Measurements from ENCODE around the gene EEF1E1. TPM values are rescaled to one million over a fixed set of nuclear protein-coding genes. Genes with fewer than 3 reads are reported as not detected.
A peak's percentile ranks its signal among the peaks of the same experiment; 100 is the strongest.

The EEF1E1 gene
- polyA plus RNA-seq, 3 donors, result 14.6 to 42.2 (median 26.2) TPM

DNA sequence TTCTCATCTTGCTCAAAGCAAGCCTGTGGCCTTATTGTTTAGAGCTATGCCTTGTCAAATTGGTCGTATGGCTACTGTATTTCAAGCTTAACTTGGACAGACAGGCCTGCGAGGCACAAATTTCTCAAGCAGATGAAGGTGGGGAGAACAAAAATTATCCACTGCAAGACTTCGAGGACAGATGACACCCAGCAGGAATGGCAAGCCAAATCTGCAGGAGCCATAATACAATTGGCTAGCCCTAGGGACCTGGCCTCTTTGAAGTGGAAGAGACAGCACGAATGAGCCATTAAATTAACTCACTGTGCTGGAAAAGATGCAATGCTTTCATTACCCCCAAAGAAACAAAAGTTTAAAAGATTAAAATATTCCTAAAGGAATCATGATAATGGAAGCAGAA is 33.2 kb downstream of the EEF1E1 start:
- Histone ChIP-seq H3K9ac (ENCODE audit: insufficient read depth, low read length, poor library complexity, severe bottlenecking) (no peak overlapping the region), H2AFZ (ENCODE audit: insufficient read depth, low read depth, low read length, poor library complexity, severe bottlenecking) (no peak overlapping the region), H3K79me2 (ENCODE audit: insufficient read depth, low read length) (peaks cover under 1% of the 10 kb centered on the region), H3K27me3 (ENCODE audit: control insufficient read depth in 2 of 2, insufficient read depth in 2 of 2, low read length in 2 of 2) (no peaks in the 10 kb centered on the region), H4K20me1 (ENCODE audit: insufficient read depth, low read length) (no peaks in the 10 kb centered on the region), H3K4me2 (replicated peaks; ENCODE audit: extremely low read depth, low read length, poor library complexity, severe bottlenecking) (no peak overlapping the region), H3K9me3 (replicated peaks in 1 of 2; ENCODE audit: control insufficient read depth in 1 of 2, insufficient read depth in 1 of 2, low read length in 2 of 2) (no peaks in the 10 kb centered on the region), H3K4me3 (replicated peaks in 1 of 3; ENCODE audit: low read depth in 2 of 3, low read length in 3 of 3) (no peak overlapping the region), H3K27ac (ENCODE audit: low read depth in 1 of 2, low read length in 2 of 2) (no peak overlapping the region), H3K36me3 (replicated peaks in 1 of 2; ENCODE audit: control insufficient read depth in 1 of 2, insufficient read depth in 2 of 2, low read length in 2 of 2) (no peaks in the 10 kb centered on the region), H3K4me1 (ENCODE audit: control insufficient read depth in 1 of 2, insufficient read depth in 2 of 2, low read length in 2 of 2) (peaks cover 6 to 9% of the 10 kb centered on the region in 2 donors)
- TF ChIP-seq, protein P1, sequence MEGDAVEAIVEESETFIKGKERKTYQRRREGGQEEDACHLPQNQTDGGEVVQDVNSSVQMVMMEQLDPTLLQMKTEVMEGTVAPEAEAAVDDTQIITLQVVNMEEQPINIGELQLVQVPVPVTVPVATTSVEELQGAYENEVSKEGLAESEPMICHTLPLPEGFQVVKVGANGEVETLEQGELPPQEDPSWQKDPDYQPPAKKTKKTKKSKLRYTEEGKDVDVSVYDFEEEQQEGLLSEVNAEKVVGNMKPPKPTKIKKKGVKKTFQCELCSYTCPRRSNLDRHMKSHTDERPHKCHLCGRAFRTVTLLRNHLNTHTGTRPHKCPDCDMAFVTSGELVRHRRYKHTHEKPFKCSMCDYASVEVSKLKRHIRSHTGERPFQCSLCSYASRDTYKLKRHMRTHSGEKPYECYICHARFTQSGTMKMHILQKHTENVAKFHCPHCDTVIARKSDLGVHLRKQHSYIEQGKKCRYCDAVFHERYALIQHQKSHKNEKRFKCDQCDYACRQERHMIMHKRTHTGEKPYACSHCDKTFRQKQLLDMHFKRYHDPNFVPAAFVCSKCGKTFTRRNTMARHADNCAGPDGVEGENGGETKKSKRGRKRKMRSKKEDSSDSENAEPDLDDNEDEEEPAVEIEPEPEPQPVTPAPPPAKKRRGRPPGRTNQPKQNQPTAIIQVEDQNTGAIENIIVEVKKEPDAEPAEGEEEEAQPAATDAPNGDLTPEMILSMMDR (IDR thresholded peaks at IDR 0.05), result no peak
- Mint-ChIP-seq H3K27ac (no peak overlapping the region), H3K4me3 (no peak overlapping the region), H3K27me3 (ENCODE audit: low read depth in 3 of 3) (peaks cover 0 to 2% (median 0%) of the 10 kb centered on the region in 3 donors), H3K36me3 (no peaks in the 10 kb centered on the region), H3K4me1 (peaks cover 12% of the 10 kb centered on the region), H3K9me3 (no peaks in the 10 kb centered on the region)
- no peak for DNase-seq
- intact Hi-C loops (cut with micrococcal nuclease), result loop anchor here in 1 of 2 donors (10.0 kb wide), 1 partner anchor 366 kb away; the partner anchor contains the start of gene SLC35B3
- WGBS (ENCODE audit: insufficient coverage), result 90% methylated on average over 3 of the region's 4 CpGs

DNA sequence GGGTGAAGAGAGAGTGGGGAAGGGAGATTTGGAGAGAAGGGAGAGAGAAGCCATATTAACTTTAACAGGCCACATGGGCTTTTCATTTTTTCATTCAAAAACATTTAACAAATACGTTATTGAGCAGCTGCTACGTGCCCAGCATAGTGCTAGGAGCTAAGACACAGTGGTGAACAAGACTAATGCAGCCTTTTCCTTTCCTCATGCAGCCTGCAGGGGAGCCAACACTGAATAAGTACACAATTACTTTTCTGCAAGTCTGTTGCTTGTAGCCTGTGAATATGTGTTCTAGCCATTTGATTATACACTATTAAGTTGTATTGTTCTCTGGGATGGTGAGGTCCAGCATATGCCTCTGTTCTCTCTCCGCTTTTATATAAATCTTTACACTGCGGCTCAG is 36.2 kb downstream of the EEF1E1 start:
- DNase-seq, result no peak
- Histone ChIP-seq H3K27me3 (ENCODE audit: control insufficient read depth in 2 of 2, insufficient read depth in 2 of 2, low read length in 2 of 2) (no peaks in the 10 kb centered on the region), H2AFZ (ENCODE audit: insufficient read depth, low read depth, low read length, poor library complexity, severe bottlenecking) (peak overlapping the region; percentile 96), H3K9ac (ENCODE audit: insufficient read depth, low read length, poor library complexity, severe bottlenecking) (no peak overlapping the region), H3K36me3 (replicated peaks in 1 of 2; ENCODE audit: control insufficient read depth in 1 of 2, insufficient read depth in 2 of 2, low read length in 2 of 2) (peaks cover 3 to 10% of the 10 kb centered on the region in 2 donors), H3K4me1 (ENCODE audit: control insufficient read depth in 1 of 2, insufficient read depth in 2 of 2, low read length in 2 of 2) (peaks cover 9 to 15% of the 10 kb centered on the region in 2 donors), H3K79me2 (ENCODE audit: insufficient read depth, low read length) (peaks cover 7% of the 10 kb centered on the region), H3K4me2 (replicated peaks; ENCODE audit: extremely low read depth, low read length, poor library complexity, severe bottlenecking) (no peak overlapping the region), H3K9me3 (replicated peaks in 1 of 2; ENCODE audit: control insufficient read depth in 1 of 2, insufficient read depth in 1 of 2, low read length in 2 of 2) (no peaks in the 10 kb centered on the region), H4K20me1 (ENCODE audit: insufficient read depth, low read length) (no peaks in the 10 kb centered on the region), H3K27ac (ENCODE audit: low read depth in 1 of 2, low read length in 2 of 2) (no peak overlapping the region), H3K4me3 (replicated peaks in 1 of 3; ENCODE audit: low read depth in 2 of 3, low read length in 3 of 3) (no peak overlapping the region)
- H3K27me3 Mint-ChIP-seq (ENCODE audit: low read depth in 3 of 3), result peaks cover 0 to 2% (median 0%) of the 10 kb centered on the region in 3 donors
- no peak overlapping the region for H3K27ac Mint-ChIP-seq
- peak overlapping the region in 1 of 2 donors; percentile 7 for H3K4me3 Mint-ChIP-seq
- no peaks in the 10 kb centered on the region for H3K9me3 Mint-ChIP-seq
- H3K4me1 Mint-ChIP-seq, result peaks cover 10% of the 10 kb centered on the region
- H3K36me3 Mint-ChIP-seq, result peaks cover 6 to 7% of the 10 kb centered on the region in 2 donors
- WGBS (ENCODE audit: insufficient coverage), result 100% methylated on average over 2 of the region's 4 CpGs
- intact Hi-C loops (cut with micrococcal nuclease), result loop anchor here in 1 of 2 donors (10.0 kb wide), 1 partner anchor 369 kb away; the partner anchor contains the start of gene SLC35B3
- TF ChIP-seq, protein P1 (IDR thresholded peaks at IDR 0.05), result no peak
